ENCODE data around the gene PERM1.
A peak's percentile ranks its signal among the peaks of the same experiment; 100 is the strongest.
"Not testable (repeated sequence)": the region's sequence is repeated elsewhere in the genome, so short reads cannot be mapped to it uniquely, and the experiment has no call there.

The PERM1 gene

GRCh38 chr1:1012736-1013104 lies 30.8 kb upstream of the PERM1 start:
- H3K4me1 ChIP-seq (ENCODE audit: control insufficient read depth, insufficient read depth, low read length) = peaks cover 17% of the 10 kb centered on the region
- H3K4me3 ChIP-seq (ENCODE audit: low read length) = peak overlapping the region; percentile 70
- peak overlapping the region; percentile 75 for H3K9ac ChIP-seq (ENCODE audit: low read length)
- not testable (repeated sequence) for H3K36me3 ChIP-seq (ENCODE audit: control insufficient read depth, insufficient read depth, low read length); H3K9me3 ChIP-seq (ENCODE audit: control insufficient read depth, low read length); H3K27me3 ChIP-seq (ENCODE audit: control insufficient read depth, insufficient read depth, low read length)

- H3K36me3 ChIP-seq (ENCODE audit: control insufficient read depth, insufficient read depth, low read length) = no peaks in the 10 kb centered on the region
- no peaks in the 10 kb centered on the region for H3K27me3 ChIP-seq (ENCODE audit: control insufficient read depth, insufficient read depth, low read length)
- H3K9ac ChIP-seq (ENCODE audit: low read length) = no peak overlapping the region
- peaks cover 23% of the 10 kb centered on the region for H3K4me1 ChIP-seq (ENCODE audit: control insufficient read depth, insufficient read depth, low read length)
- H3K4me3 ChIP-seq (ENCODE audit: low read length) = no peak overlapping the region
- H3K9me3 ChIP-seq (ENCODE audit: control insufficient read depth, low read length) = no peaks in the 10 kb centered on the region
Observed at GRCh38 chr1:1011396-1011949, 29.6 kb upstream of the PERM1 start.

GRCh38 chr1:1010131-1010530 lies 28.2 kb upstream of the PERM1 start:
- not testable (repeated sequence) for H3K36me3 ChIP-seq (ENCODE audit: control insufficient read depth, insufficient read depth, low read length); H3K4me3 ChIP-seq (ENCODE audit: low read length); H3K9ac ChIP-seq (ENCODE audit: low read length); H3K27me3 ChIP-seq (ENCODE audit: control insufficient read depth, insufficient read depth, low read length); H3K9me3 ChIP-seq (ENCODE audit: control insufficient read depth, low read length)
- H3K4me1 ChIP-seq (ENCODE audit: control insufficient read depth, insufficient read depth, low read length) = peaks cover 36% of the 10 kb centered on the region

GRCh38 chr1:1006305-1007159 lies 24.6 kb upstream of the PERM1 start:
- H3K36me3 ChIP-seq (ENCODE audit: control insufficient read depth, insufficient read depth, low read length) = no peaks in the 10 kb centered on the region
- peaks cover 33% of the 10 kb centered on the region for H3K4me1 ChIP-seq (ENCODE audit: control insufficient read depth, insufficient read depth, low read length)
- H3K9me3 ChIP-seq (ENCODE audit: control insufficient read depth, low read length) = no peaks in the 10 kb centered on the region
- H3K4me3 ChIP-seq (ENCODE audit: low read length) = no peak overlapping the region
- peak overlapping the region; percentile 28 for H3K9ac ChIP-seq (ENCODE audit: low read length)
- H3K27me3 ChIP-seq (ENCODE audit: control insufficient read depth, insufficient read depth, low read length) = peaks cover 30% of the 10 kb centered on the region

- peak overlapping the region; percentile 28 for H3K9ac ChIP-seq (ENCODE audit: low read length)
Observed at GRCh38 chr1:1005774-1006304, 23.9 kb upstream of the PERM1 start.

GRCh38 chr1:1004780-1005697 lies 23.1 kb upstream of the PERM1 start:
- Histone ChIP-seq H3K9ac (ENCODE audit: low read length) (no peak overlapping the region), H3K9me3 (ENCODE audit: control insufficient read depth, low read length) (no peaks in the 10 kb centered on the region), H3K27me3 (ENCODE audit: control insufficient read depth, insufficient read depth, low read length) (peaks cover 44% of the 10 kb centered on the region), H3K4me3 (ENCODE audit: low read length) (peak overlapping the region; percentile 28), H3K36me3 (ENCODE audit: control insufficient read depth, insufficient read depth, low read length) (no peaks in the 10 kb centered on the region), H3K4me1 (ENCODE audit: control insufficient read depth, insufficient read depth, low read length) (peaks cover 46% of the 10 kb centered on the region)

More at GRCh38 chr1:1005774-1006304, 23.9 kb upstream of the PERM1 start:
- Histone ChIP-seq H3K4me3 (ENCODE audit: low read length) (no peak overlapping the region), H3K4me1 (ENCODE audit: control insufficient read depth, insufficient read depth, low read length) (peaks cover 39% of the 10 kb centered on the region), H3K27me3 (ENCODE audit: control insufficient read depth, insufficient read depth, low read length) (peaks cover 37% of the 10 kb centered on the region), H3K9me3 (ENCODE audit: control insufficient read depth, low read length) (no peaks in the 10 kb centered on the region), H3K36me3 (ENCODE audit: control insufficient read depth, insufficient read depth, low read length) (no peaks in the 10 kb centered on the region)

GRCh38 chr1:1004420-1004779 lies 22.5 kb upstream of the PERM1 start:
- peaks cover 47% of the 10 kb centered on the region for H3K4me1 ChIP-seq (ENCODE audit: control insufficient read depth, insufficient read depth, low read length)
- H3K4me3 ChIP-seq (ENCODE audit: low read length) = no peak overlapping the region
- no peak overlapping the region for H3K9ac ChIP-seq (ENCODE audit: low read length)
- H3K27me3 ChIP-seq (ENCODE audit: control insufficient read depth, insufficient read depth, low read length) = peaks cover 48% of the 10 kb centered on the region
- no peaks in the 10 kb centered on the region for H3K9me3 ChIP-seq (ENCODE audit: control insufficient read depth, low read length)
- no peaks in the 10 kb centered on the region for H3K36me3 ChIP-seq (ENCODE audit: control insufficient read depth, insufficient read depth, low read length)

- Histone ChIP-seq H3K4me1 (ENCODE audit: control insufficient read depth, insufficient read depth, low read length) (peaks cover 51% of the 10 kb centered on the region), H3K4me3 (ENCODE audit: low read length) (no peak overlapping the region), H3K27me3 (ENCODE audit: control insufficient read depth, insufficient read depth, low read length) (peaks cover 54% of the 10 kb centered on the region), H3K9me3 (ENCODE audit: control insufficient read depth, low read length) (no peaks in the 10 kb centered on the region), H3K9ac (ENCODE audit: low read length) (no peak overlapping the region), H3K36me3 (ENCODE audit: control insufficient read depth, insufficient read depth, low read length) (no peaks in the 10 kb centered on the region)
Observed at GRCh38 chr1:1003618-1004419, 21.9 kb upstream of the PERM1 start.

GRCh38 chr1:1001057-1001783 lies 19.3 kb upstream of the PERM1 start:
- peak overlapping the region; percentile 34 for H3K9ac ChIP-seq (ENCODE audit: low read length)

GRCh38 chr1:1000357-1001056 lies 18.6 kb upstream of the PERM1 start:
- peak overlapping the region; percentile 51 for H3K9ac ChIP-seq (ENCODE audit: low read length)
- H3K4me1 ChIP-seq (ENCODE audit: control insufficient read depth, insufficient read depth, low read length) = peaks cover 39% of the 10 kb centered on the region
- H3K36me3 ChIP-seq (ENCODE audit: control insufficient read depth, insufficient read depth, low read length) = no peaks in the 10 kb centered on the region
- no peak overlapping the region for H3K4me3 ChIP-seq (ENCODE audit: low read length)
- peaks cover 79% of the 10 kb centered on the region for H3K27me3 ChIP-seq (ENCODE audit: control insufficient read depth, insufficient read depth, low read length)
- no peaks in the 10 kb centered on the region for H3K9me3 ChIP-seq (ENCODE audit: control insufficient read depth, low read length)

More at GRCh38 chr1:1001057-1001783, 19.3 kb upstream of the PERM1 start:
- no peaks in the 10 kb centered on the region for H3K36me3 ChIP-seq (ENCODE audit: control insufficient read depth, insufficient read depth, low read length)
- H3K4me1 ChIP-seq (ENCODE audit: control insufficient read depth, insufficient read depth, low read length) = peaks cover 46% of the 10 kb centered on the region
- peaks cover 74% of the 10 kb centered on the region for H3K27me3 ChIP-seq (ENCODE audit: control insufficient read depth, insufficient read depth, low read length)
- no peaks in the 10 kb centered on the region for H3K9me3 ChIP-seq (ENCODE audit: control insufficient read depth, low read length)
- no peak overlapping the region for H3K4me3 ChIP-seq (ENCODE audit: low read length)

Measured in mucosa of stomach (tissue), 1 donor.